CD1c-positive myeloid dendritic cell (primary cell): Measurements from ENCODE around the gene MTERF1.
"Not testable (repeated sequence)": the region's sequence is repeated elsewhere in the genome, so short reads cannot be mapped to it uniquely, and the experiment has no call there.

Source experiments
- DNase-seq: peaks from one replicate; pipeline ENCODE4 v3.0.0-alpha.2; 2016; ENCODE audit errors: extremely low spot score

Gene MTERF1

DNA sequence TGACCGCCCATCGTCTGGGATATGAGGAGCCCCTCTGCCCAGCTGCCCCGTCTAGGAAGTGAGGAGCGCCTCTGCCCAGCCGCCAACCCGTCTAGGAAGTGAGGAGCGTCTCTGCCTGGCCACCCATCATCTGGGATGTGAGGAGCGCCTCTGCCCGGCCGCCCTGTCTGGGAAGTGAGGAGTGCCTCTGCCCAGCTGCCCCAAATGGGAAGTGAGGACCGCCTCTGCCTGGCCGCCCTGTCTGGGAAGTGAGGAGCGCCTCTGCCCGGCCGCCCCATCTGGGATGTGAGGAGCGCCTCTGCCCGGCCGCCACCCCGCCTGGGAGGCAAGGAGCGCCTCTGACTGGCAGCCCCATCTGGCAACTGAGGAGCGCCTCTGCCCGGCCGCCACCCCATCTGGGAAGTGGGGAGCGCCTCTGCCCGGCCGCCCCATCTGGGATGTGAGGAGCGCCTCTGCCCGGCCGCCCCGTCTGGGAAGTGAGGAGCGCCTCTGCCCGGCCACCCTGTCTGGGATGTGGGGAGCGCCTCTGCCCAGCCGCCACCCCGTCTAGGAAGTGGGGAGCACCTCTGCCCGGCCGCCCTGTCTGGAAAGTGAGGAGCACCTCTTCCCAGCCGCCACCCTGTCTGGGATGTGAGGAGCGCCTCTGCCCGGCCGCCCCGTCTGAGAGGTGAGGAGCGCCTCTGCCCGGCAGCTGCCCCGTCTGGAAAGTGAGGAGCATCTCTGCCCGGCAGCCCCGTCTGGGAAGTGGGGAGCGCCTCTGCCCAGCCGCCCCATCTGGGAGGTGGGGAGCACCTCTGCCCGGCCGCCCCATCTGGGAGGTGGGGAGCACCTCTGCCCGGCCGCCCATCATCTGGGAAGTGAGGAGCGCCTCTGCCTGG is 7.1 kb upstream of the MTERF1 start:
- DNase-seq, result not testable (repeated sequence)

DNA sequence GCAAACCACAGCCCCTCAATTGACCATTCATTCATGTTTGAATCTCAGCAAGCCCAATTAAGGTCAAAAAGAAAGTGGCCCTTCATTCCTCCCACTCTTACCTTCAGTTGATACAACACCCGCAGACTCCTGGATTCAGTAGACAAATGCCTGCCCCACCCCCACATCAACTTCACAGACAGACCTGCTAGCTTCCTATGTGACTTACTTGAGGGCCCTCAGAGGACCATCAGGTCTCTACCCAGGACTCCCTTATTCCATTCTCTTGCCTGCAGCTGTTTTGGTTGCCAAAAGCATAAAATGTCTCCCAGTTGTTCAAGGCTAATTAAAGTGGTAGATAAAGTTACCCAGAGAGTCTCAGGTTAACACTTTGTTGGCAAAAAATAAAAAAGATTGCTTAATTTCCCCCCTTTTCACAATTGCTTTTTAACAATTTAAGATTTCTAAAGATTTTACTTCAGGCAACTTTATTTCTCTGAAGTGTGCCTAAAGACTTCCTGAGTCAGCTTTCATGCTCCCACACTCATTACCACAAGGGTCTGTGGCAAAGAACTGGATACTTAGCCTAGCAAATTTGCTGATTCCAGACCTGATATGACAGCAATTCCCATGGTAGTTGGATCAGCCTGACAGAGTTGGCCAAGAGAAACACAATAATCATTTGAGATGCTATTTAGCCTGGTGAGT is 3.3 kb upstream of the MTERF1 start:
- DNase-seq, result no peak

DNA sequence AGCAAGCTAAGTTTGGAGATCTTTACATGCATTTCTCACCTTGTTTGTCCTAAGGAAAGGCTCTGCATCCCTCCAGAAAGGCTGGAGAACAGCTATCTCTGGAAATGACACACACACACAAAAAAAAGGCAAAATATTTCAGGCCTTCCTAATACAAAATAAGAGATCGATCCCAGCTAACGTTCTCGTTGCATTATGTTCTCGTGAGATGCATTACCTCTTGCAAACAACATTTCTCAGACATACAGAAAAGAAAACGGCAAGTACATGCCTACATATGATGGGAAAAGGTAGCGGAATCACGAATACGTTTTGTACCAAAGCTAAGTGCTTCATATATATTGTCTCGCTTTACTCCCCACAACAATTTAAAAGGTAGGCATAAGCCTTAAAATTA is 488 bp downstream of the MTERF1 start:
- no peak for DNase-seq

DNA sequence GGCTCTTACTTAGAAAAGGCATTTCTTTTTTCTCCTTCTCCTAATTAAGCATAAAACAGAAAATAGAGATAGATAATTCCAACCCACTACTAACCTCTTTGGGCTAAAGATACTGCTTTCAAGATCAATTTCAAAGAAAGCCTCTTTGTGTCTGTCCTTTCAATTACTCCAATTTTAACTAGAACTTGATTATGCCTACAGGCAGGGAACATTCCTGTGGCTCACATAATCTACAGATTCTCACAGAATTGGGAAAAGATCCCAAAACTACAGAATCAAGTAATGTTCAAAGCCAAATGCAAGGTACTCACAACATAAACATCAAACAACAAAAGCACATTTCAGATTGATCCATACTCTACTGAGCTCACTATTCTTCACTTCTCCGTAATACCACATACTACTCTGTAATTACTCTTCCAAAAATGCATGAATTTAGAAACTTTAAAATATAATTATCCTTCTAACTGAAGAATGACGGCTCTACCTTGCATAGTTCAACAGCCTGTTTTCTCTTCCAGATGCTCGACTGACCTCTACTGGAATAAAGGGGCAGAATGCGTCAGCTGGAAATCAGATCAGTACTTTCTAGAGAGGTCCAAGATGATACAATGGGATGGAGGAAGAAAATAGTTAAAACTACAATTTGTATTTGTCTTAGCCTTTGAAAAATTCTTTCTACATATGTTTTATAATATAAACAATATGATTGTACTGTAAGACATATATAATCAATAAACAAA is 3.9 kb downstream of the MTERF1 start:
- no peak for DNase-seq

DNA sequence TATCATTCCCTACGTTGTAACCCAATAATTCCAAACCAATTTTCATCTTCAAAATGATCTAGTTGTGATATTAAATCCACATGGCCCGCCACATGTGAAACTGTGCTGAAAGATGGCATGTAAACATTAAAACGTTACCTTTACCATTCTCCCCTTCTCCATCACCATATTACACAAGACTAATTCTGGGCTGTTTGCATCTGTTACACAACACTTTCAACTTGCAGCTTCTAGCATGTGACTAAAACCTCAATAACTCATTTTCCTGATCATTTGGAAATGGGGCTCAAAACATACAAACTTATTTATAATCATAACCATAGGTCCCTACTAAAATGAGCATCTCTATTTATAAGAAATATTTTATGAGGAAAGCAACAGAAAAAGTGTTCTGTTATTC is 4.7 kb downstream of the MTERF1 start:
- no peak for DNase-seq

DNA sequence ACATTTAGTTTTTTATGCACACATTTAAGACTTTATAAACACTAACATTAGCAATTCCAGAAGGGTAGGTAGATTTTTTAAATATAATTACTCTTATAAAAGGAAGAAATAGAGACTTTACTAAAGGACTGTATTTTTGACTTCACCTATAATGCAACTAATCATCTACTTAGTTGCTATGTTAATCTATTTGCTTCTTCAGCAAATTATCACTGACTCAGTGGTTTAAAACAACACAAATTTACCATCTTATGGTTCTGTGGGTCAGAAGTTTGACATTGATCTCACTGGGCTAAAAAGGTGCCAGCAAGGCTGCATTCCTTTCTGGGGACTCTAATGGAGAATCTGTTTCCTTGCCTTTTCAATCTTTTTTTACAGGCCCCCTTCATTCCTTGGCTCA is 7.6 kb downstream of the MTERF1 start:
- DNase-seq, result no peak

DNA sequence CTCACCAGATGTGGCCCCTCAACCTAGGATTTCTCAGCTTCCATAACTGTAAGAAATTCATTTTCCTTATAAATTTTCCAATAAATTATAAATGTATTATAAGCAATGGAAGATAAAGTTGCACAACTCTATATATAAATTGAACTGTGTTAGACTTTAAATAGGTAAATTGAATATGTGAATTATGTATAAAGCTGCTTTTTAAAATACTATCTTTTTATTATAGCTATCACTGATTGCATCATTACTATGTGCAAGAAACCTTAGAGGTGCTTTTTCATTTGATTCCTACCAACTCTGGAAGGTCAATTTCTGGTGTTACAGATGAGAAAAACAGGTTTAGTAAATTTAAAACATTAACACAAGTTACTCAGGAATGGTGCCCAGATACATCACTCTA is 8.4 kb downstream of the MTERF1 start:
- DNase-seq, result no peak

DNA sequence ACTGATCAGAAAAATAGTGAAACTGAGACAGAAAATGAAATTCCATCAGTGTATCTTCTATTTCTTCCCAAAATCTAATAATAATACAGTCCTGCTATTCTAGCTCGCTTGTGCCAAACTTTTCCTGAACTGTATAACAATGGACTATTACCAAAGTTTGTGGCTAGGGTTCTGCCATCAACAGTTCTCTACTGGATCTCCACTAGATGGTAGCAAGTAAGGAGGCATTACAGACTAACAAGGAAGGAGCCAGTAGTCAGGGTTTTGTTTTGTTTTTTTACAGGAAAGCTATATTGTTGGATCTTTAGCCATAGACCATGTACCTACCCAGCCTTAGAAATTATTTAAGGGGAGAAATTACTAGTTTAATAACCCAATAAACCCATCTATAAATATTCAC is 10.8 kb downstream of the MTERF1 start:
- no peak for DNase-seq

DNA sequence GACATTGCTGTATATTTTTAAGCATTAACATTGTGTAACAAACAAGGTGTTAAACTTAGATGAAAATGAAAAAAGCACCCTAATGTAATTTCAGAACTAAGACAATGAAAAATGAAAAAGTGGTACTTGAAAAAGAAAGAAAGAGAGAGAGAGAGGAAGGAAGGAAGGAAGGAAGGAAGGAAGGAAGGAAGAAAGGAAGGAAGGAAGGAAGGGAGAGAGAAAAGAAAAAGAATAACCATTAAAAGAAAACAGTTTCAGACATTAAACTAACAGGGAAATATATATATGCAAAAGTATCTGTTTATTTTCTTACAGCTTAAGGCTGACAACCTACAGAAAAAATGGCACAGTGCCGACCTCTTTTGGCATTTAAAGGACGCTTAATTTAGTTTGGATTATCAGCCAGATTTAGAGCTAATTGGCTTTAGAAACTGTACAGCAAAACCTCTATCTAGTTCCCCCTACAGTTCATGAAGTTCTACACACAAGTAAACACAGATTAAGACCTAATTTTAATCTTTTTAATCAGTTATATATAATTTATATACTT is 13.8 kb downstream of the MTERF1 start:
- DNase-seq, result no peak

DNA sequence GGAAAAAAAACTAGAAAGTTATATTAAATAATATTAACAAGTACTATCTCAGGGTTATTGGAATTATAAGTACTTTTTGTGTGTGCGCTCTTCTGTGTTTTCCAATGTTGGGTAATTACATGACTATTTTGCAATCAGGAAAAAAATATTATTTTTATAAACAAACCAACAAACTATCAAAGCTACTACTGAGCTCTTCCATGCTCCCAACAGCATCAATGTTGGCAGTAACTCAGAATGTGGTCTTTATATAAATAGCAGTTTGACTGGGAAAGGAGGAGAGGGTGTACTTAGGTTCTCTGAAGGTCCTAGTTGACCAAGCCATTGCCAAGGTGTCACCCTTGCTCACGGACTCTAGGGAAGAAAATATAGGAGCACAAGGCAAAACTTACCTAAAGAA is 15.0 kb downstream of the MTERF1 start:
- DNase-seq, result no peak

DNA sequence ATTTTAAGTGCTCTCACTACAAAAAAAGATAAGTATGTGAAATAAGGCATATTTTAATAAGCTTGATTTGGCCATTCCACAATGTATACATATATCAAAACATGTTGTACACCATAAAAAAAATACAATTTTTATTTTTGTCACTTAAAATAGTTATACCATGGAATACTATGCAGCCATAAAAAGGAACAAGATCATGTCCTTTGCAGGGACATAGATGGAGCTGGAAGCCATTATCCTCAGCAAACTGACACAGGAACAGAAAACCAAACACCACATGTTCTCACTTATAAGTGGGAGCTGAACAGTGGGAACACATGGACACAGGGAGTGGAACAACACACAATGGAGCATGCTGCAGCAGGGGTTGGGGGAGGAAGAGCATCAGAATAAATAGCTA is 15.9 kb downstream of the MTERF1 start:
- DNase-seq, result not testable (repeated sequence)

DNA sequence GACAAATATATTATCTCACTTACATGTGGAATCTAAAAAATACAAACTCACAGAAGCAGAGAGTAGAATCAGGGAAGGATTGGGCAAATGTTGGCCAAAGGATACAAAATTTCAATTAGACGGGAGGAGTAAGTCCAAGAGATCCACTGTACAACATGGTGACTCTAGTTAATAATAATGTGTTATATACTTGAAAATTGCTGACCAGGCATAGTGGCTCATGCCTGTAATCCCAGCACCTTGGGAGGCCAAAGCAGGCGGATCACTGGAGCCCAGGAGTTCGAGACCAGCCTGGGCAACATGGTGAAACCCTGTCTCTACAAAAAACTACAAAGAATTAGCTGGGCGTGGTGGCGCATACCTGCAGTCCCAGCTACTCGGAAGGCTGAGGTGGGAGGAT is 16.4 kb downstream of the MTERF1 start:
- no peak for DNase-seq

DNA sequence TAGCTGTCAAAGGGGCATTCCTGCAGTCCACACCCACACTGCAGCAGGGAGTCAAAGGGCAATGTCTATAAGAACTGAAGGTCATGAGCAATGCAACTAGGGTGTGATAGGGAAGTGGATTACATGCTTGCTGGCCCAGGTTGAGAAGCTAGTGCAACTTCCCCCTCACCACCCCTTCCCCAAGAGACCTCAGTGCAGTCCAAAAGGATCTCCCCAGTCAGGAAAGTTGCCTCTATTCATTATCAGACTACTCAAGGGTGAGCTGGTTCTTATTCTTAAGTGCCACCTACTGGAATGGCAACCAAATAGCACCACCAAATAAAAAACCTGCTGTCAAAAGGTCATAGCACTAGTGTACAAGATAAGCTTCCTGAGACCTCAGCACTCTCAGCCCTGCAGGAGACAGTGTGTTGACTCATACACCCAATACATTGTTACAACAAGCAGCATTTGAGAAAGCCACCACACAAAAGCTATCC is 28.2 kb downstream of the MTERF1 start:
- peak; percentile 43 for DNase-seq

DNA sequence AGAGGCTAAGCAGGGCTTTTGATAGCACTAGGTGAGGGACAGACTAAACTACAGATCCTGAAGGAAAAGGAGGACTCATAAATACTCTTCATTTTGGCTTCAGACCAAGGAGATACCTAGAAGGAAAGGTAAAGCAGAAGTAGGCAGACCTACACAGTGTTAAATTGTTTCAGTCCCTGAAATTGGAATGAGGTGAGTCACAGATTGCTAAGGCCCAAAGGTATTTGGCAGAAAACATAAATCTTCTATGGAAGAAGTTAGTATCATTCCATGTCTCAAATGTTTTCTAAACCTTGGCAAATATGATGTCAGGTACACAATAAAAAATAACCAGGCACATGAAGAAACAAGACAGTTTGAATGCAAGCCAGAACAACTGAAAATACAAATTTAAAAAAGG is 30.0 kb downstream of the MTERF1 start:
- no peak for DNase-seq

DNA sequence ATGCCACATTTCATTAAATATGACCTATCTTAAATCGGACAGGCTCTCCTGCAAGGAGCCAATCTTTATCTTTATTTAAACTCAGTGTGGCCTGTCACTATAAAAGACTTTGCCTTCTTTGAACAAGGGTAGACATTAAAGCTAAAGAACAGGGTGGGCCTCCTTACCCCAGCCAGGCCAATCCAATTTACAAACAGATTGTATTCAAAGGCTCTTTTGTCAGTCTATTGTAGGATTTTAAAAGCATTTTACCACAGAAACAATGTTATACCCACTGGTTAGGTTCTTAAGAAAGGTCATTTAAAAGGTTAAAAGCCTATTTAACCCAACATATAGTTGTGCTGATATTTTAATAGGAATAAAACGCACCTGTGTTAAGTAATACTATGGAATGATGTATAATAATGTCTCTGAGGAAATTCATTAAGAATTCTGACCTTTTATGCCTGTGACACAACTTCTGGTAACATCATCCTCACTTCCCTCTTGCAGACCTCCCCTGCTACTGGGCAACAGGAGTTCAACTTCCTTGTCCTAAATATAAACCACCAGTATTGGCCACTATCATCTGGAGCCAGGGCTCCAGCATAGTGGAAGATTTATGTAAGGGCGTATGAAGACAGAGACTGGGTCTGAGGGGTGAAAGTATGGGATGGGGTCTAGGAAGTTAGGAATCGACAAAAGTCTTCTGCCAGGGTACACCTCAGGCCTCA is 32.5 kb downstream of the MTERF1 start:
- DNase-seq, result peak; percentile 32

DNA sequence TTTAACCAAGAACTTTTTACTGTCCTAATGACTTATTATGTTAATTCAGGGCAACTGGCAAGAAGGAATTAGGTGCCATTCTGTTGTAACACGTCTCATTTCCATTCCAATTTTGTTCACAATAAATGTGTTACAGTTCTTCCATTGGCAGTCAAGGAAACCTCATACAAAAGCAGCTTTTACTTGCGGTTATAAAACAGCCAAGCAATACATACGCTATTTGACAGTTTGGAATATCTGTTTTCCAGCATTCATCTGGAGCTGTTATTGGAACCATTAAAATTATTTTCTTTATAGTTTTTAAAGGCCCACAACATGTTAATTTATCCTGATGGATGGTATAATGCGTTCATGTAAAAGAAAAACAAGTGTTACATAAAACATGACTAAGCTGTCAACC is 33.3 kb downstream of the MTERF1 start:
- DNase-seq, result no peak

DNA sequence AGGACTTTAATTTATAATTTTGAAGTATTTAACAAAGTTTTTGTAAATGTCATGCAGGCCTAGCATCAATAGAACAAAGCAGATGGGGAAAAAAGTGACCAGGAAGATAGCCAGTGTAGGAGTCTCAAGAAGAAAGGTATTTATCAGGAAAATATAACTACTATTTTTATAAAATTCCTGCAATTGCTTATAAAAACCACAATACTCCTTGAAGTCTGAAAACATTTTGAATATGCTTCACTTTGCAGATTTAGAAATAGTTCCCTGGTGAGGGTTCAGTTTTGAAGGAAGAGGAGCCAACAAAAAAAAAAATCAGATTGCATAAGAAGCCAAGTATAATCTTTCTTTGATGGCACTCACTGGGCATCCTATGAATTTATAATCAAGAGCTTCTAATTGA is 34.1 kb downstream of the MTERF1 start:
- DNase-seq, result no peak

DNA sequence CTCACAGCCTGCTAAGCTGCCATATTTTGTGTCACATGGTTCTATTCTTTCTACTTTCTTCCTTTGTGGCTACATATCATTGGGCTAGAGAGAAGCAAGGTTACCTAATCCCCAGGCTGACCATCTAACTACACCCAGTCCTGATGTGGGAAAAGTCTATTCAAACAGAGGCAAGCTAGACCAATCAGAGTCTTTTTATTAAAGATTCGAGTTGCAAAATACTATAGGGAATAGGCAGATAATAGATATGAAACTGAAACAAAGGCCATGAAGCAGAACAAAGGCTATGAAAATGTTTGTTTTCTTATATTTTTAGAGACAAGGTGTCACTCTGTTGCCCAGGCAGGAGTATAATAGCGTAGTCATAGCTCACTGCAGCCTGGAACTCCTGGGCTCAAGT is 36.7 kb downstream of the MTERF1 start:
- no peak for DNase-seq

DNA sequence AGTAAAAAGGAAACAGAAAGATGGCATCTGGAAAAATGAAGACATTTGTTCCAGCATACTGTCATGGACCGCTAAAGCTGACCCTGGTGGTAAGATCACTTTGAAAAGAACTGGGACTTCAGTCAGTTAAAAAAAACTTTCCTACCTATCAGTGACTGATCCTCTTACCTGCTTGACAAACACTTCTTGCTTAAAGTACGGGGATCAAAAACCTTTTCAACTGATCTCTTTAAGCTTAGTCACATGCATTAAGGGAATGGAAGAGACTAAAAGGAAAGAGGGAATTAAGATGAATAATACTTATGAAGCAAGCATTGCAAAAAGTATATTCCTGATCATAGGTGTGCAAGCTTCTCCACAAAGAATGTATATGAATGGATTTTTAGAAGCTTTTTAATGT is 42.1 kb downstream of the MTERF1 start:
- no peak for DNase-seq

DNA sequence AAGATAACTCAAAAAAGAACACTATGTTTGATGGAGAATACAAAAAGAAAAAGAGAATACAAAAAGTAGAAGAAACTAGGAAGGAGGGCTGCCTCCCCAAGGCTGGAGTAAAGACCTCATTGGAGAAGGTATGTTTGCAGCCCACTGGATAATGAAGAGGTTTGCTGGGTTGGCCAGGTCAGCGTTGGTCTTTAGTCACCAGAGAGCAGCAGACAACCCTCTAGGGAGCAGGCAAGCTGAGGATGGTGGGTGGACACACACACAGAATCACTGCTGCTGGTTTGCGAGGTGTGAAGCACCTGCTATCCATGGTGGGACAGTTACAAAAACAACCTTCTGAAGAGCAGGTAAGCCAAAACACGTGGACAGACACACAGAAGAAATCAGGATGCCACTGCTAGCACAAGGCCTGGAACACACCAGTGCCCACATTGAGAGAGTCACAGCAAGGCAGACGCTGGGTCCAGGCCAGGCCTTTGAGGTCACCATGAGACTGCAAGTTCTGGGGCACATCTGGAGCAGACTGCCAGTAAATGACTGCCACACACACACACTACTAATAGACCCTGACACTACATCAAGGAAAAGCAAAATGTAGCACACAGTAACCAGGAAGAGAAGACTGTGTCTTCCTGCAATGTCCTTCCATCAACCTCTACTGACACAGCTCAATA is 43.0 kb downstream of the MTERF1 start:
- no peak for DNase-seq

DNA sequence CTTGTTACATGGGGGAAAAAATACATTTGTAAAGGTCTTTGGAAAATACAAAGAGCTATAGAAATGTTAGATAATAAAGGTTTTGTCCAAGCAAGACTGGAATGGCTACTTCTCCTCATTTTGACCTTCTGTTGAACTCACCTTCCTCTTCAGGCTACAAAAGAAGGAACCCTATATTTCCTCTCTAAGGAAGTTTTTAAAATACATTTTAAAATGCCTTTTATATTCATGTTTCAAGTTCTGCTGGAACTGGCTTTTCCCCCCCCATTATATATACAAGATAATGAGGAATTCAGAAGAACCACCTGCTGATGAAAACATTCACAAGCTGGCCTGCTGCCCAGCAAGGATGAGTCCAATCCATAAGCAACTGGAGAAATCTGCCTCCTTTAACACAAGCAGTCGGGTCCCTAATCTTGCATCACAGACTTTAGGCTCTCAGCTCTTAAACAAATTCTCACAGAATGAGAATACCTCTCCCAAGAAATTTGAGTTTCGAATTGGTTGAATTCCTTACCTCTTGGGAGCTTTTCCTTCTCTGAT is 44.6 kb downstream of the MTERF1 start:
- peak; percentile 11 for DNase-seq
